HCT116 (cell line): ENCODE measurements around the gene AIDA. TPM values are rescaled to one million over a fixed set of nuclear protein-coding genes. Genes with fewer than 3 reads are reported as not detected.

ENCODE experiments used
- ATAC-seq: fragments of 200-7000 bp; cut with Tn5 transposase; 2 replicates; pipeline ENCODE4 v1.9.1; 2020; ENCODE audit warnings: mild to moderate bottlenecking, moderate library complexity
- BruUV-seq: library from RNA; stranded (reverse); fragments of 400-500 nt; replicated peaks from 2 replicates; lab custom pipeline; 2021; lab: Mats Ljungman, UMichigan
- CTCF ChIA-PET: fragments of 300-600 bp; sonication (Branson Sonifier 250); formaldehyde crosslinking; loops from one replicate; lab custom pipeline; 2021; ENCODE audit warnings: antibody characterized with exemption; lab: Charles Lee
- POLR2A ChIA-PET: fragments of 300-600, 350-600 bp; sonication (Branson Sonifier 250); formaldehyde crosslinking; loops from one replicate; lab custom pipeline; 2021; ENCODE audit warnings: antibody characterized with exemption; lab: Charles Lee
- RAD21 ChIA-PET, 2 experiments: fragments of 300-600 bp; sonication (Branson Sonifier 250); formaldehyde crosslinking; loops; one replicate each; lab custom pipeline; 2023; ENCODE audit warnings: low total read pairs in 2 of 2; ENCODE audit not compliant: uncharacterized antibody in 2 of 2, unreplicated experiment in 2 of 2, low non-redundant PET in 1 of 2; lab: Charles Lee
- DNase-seq: peaks from one replicate; pipeline ENCODE4 v3.0.0-alpha.2; 2010; ENCODE audit warnings: low read depth, low spot score
- H2AFZ ChIP-seq: fragments of 200-600 bp; shearing (Covaris generic), sonication (generic); 2 replicates; pipeline ENCODE4 v1.6.1; 2017; ENCODE audit warnings: low read depth, mixed run types, mixed read lengths, antibody characterized with exemption, low read length; ENCODE audit not compliant: poor library complexity, severe bottlenecking
- H3K27ac ChIP-seq: 2 replicates; pipeline ENCODE4 v1.5.1; 2012; ENCODE audit warnings: low read depth, low read length
- H3K27me3 ChIP-seq: fragments of 200-600 bp; sonication (generic); 2 replicates; pipeline ENCODE4 v1.6.1; 2016; ENCODE audit warnings: mixed run types, low read length, mixed read lengths; ENCODE audit not compliant: insufficient read depth
- H3K36me3 ChIP-seq, 2 experiments: fragments of 200-500 bp in 1 of 2; fragments of 200-600 bp in 1 of 2; sonication (Bioruptor generic) in 1 of 2; sonication (generic) in 1 of 2; 2 replicates each; pipeline versions ENCODE4 v1.5.1 to v1.6.1; 2014 to 2016; ENCODE audit warnings: low read length in 2 of 2, inconsistent platforms in 1 of 2, mixed read lengths in 1 of 2, mixed run types in 1 of 2; ENCODE audit not compliant: insufficient read depth in 2 of 2, control insufficient read depth in 1 of 2
- H3K4me1 ChIP-seq, 2 experiments: fragments of 200-600 bp in 1 of 2; sonication (generic) in 1 of 2; 2 replicates each; pipeline versions ENCODE4 v1.5.1 to v1.6.1; 2012 to 2017; ENCODE audit warnings: low read length in 2 of 2, inconsistent platforms in 1 of 2, mild to moderate bottlenecking in 1 of 2, mixed read lengths in 1 of 2, mixed run types in 1 of 2, moderate library complexity in 1 of 2; ENCODE audit not compliant: insufficient read depth in 2 of 2, control insufficient read depth in 1 of 2
- H3K4me2 ChIP-seq: fragments of 200-600 bp; sonication (generic); 2 replicates; pipeline ENCODE4 v1.6.1; 2017; ENCODE audit warnings: mixed run types, low read length, mixed read lengths
- H3K4me3 ChIP-seq, 2 experiments: fragments of 200-600 bp in 1 of 2; sonication (generic) in 1 of 2; replicated peaks in 1 of 2; 2 replicates each; pipeline ENCODE4 v1.5.1; 2011 to 2016; ENCODE audit warnings: low read length in 2 of 2, control low read depth in 1 of 2, low read depth in 1 of 2, mild to moderate bottlenecking in 1 of 2, mixed read lengths in 1 of 2, mixed run types in 1 of 2
- H3K79me2 ChIP-seq: fragments of 200-600 bp; sonication (generic); 2 replicates; pipeline ENCODE4 v1.6.1; 2017; ENCODE audit warnings: mild to moderate bottlenecking, mixed run types, low read length, moderate library complexity, mixed read lengths; ENCODE audit not compliant: insufficient read depth
- H3K9ac ChIP-seq: fragments of 200-600 bp; sonication (generic); 2 replicates; pipeline ENCODE4 v1.6.1; 2016; ENCODE audit warnings: low read length, mixed read lengths
- H3K9me2 ChIP-seq: fragments of 200-600 bp; sonication (generic), shearing (Covaris generic); 2 replicates; pipeline ENCODE4 v1.6.1; 2017; ENCODE audit warnings: mixed run types, mild to moderate bottlenecking, moderate library complexity; ENCODE audit not compliant: insufficient read depth
- H3K9me3 ChIP-seq, 2 experiments: fragments of 200-500 bp in 1 of 2; fragments of 200-600 bp in 1 of 2; sonication (Bioruptor generic) in 1 of 2; sonication (generic) in 1 of 2; 2 replicates each; pipeline ENCODE4 v1.6.1; 2014 to 2017; ENCODE audit warnings: low read length in 2 of 2, mixed read lengths in 2 of 2, inconsistent platforms in 1 of 2, low read depth in 1 of 2, mild to moderate bottlenecking in 1 of 2, mixed run types in 1 of 2, moderate library complexity in 1 of 2; ENCODE audit not compliant: control insufficient read depth in 1 of 2, insufficient read depth in 1 of 2
- H4K20me1 ChIP-seq: fragments of 200-600 bp; sonication (generic), shearing (Covaris generic); 2 replicates; pipeline ENCODE4 v1.6.1; 2017; ENCODE audit warnings: mixed run types, mild to moderate bottlenecking, moderate library complexity; ENCODE audit not compliant: insufficient read depth
- CBX3 ChIP-seq: IDR thresholded peaks from 2 replicates; pipeline ENCODE4 v1.6.1; 2012; ENCODE audit warnings: low read depth
- CEBPB ChIP-seq: IDR thresholded peaks from 2 replicates; pipeline ENCODE4 v1.6.1; 2012; ENCODE audit warnings: low read depth
- EZH2 ChIP-seq: fragments of 200-600 bp; sonication (generic); IDR thresholded peaks from 2 replicates; pipeline ENCODE4 v1.6.1; 2017; ENCODE audit warnings: antibody characterized with exemption, mixed run types
- FOSL1 ChIP-seq: IDR thresholded peaks from 2 replicates; pipeline ENCODE4 v1.6.1; 2012; ENCODE audit warnings: low read depth
- POLR2AphosphoS5 ChIP-seq: IDR thresholded peaks from 2 replicates; pipeline ENCODE4 v1.6.1; 2011; ENCODE audit warnings: mild to moderate bottlenecking, low read depth, low read length, moderate library complexity
- RAD21 ChIP-seq: IDR thresholded peaks from 2 replicates; pipeline ENCODE4 v1.6.1; 2012; ENCODE audit warnings: low read depth, mild to moderate bottlenecking
- SIN3A ChIP-seq: IDR thresholded peaks from 2 replicates; pipeline ENCODE4 v1.6.1; 2012; ENCODE audit warnings: low read depth
- SP1 ChIP-seq: IDR thresholded peaks from 2 replicates; pipeline ENCODE4 v1.6.1; 2012; ENCODE audit warnings: low read depth
- SRF ChIP-seq: IDR thresholded peaks from 2 replicates; pipeline ENCODE4 v1.6.1; 2012; ENCODE audit warnings: low read depth
- TCF7L2 ChIP-seq: IDR thresholded peaks from 2 replicates; pipeline ENCODE4 v1.7.0; 2011; ENCODE audit warnings: borderline replicate concordance, inconsistent platforms; ENCODE audit not compliant: insufficient read depth, insufficient read length; ENCODE audit errors: extremely low read depth
- YY1 ChIP-seq: IDR thresholded peaks from 2 replicates; pipeline ENCODE4 v1.6.1; 2011; ENCODE audit warnings: low read length, low read depth, moderate library complexity, mild to moderate bottlenecking; ENCODE audit not compliant: insufficient replicate concordance; ENCODE audit errors: extremely low read depth
- ZFX ChIP-seq: fragments of 450-650 bp; IDR thresholded peaks from 2 replicates; pipeline ENCODE4 v1.6.1; 2017
- intact Hi-C: fragments of 100-400 bp; cut with micrococcal nuclease; formaldehyde crosslinking; loops from 2 replicates; pipeline ENCODE4 v1.10.0; 2022
- total RNA-seq: library from RNA; stranded (reverse); gene quantifications from one replicate; pipeline ENCODE4 v1.2.1, GENCODE V29; 2021; ENCODE audit not compliant: unreplicated experiment
- TF ChIP-seq, protein P1 (sequence below): IDR thresholded peaks from 2 replicates; pipeline ENCODE4 v1.6.1; 2012; ENCODE audit warnings: low read depth
- TF ChIP-seq, protein P2 (sequence below): IDR thresholded peaks from 2 replicates; pipeline ENCODE4 v1.6.1; 2012
- TF ChIP-seq, protein P3 (sequence below): IDR thresholded peaks from 2 replicates; pipeline ENCODE4 v1.6.1; 2011; ENCODE audit warnings: mild to moderate bottlenecking, low read length, moderate library complexity; ENCODE audit not compliant: insufficient replicate concordance; ENCODE audit errors: extremely low read depth

Gene AIDA
- total RNA-seq, 1 experiment from 2014 or later = 53.2 TPM

GRCh38 chr1:222654849-222655248 lies 57.4 kb downstream of the AIDA start:
- no peaks in the 10 kb centered on the region for H3K27me3 ChIP-seq
- DNase-seq = no peak
- no TSS peak for BruUV-seq
- CTCF ChIA-PET = no interaction called here
- no peak overlapping the region for H3K27ac ChIP-seq
- H3K79me2 ChIP-seq = no peaks in the 10 kb centered on the region
- no peak for ATAC-seq
- H3K4me3 ChIP-seq = no peak overlapping the region
- no peaks in the 10 kb centered on the region for H3K9me3 ChIP-seq
- POLR2A ChIA-PET = no interaction called here
- no peak overlapping the region for H3K9ac ChIP-seq
- peaks cover 57 to 66% of the 10 kb centered on the region in 2 experiments; a peak in 3 of 4 replicates for H3K36me3 ChIP-seq
- RAD21 ChIA-PET = no interaction called here
- H3K4me2 ChIP-seq = no peak overlapping the region
- H3K4me1 ChIP-seq = no peaks in the 10 kb centered on the region
- intact Hi-C loops = loop anchor here (5.0 kb wide), 1 partner anchor 42 kb away; no protein-coding TSS in a partner anchor
- no peak for TF ChIP-seq RAD21
- TF ChIP-seq SP1 = no peak
- TF ChIP-seq SIN3A = no peak
- no peak for TF ChIP-seq SRF
- no peak for TF ChIP-seq ZFX
- no peak for TF ChIP-seq TCF7L2
- no peak for TF ChIP-seq POLR2AphosphoS5
- TF ChIP-seq, protein P1, sequence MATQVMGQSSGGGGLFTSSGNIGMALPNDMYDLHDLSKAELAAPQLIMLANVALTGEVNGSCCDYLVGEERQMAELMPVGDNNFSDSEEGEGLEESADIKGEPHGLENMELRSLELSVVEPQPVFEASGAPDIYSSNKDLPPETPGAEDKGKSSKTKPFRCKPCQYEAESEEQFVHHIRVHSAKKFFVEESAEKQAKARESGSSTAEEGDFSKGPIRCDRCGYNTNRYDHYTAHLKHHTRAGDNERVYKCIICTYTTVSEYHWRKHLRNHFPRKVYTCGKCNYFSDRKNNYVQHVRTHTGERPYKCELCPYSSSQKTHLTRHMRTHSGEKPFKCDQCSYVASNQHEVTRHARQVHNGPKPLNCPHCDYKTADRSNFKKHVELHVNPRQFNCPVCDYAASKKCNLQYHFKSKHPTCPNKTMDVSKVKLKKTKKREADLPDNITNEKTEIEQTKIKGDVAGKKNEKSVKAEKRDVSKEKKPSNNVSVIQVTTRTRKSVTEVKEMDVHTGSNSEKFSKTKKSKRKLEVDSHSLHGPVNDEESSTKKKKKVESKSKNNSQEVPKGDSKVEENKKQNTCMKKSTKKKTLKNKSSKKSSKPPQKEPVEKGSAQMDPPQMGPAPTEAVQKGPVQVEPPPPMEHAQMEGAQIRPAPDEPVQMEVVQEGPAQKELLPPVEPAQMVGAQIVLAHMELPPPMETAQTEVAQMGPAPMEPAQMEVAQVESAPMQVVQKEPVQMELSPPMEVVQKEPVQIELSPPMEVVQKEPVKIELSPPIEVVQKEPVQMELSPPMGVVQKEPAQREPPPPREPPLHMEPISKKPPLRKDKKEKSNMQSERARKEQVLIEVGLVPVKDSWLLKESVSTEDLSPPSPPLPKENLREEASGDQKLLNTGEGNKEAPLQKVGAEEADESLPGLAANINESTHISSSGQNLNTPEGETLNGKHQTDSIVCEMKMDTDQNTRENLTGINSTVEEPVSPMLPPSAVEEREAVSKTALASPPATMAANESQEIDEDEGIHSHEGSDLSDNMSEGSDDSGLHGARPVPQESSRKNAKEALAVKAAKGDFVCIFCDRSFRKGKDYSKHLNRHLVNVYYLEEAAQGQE = no peak
- TF ChIP-seq FOSL1 = no peak
- no peak for TF ChIP-seq CEBPB
- TF ChIP-seq, protein P2, sequence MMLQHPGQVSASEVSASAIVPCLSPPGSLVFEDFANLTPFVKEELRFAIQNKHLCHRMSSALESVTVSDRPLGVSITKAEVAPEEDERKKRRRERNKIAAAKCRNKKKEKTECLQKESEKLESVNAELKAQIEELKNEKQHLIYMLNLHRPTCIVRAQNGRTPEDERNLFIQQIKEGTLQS = no peak
- no peak for TF ChIP-seq YY1
- no peak for TF ChIP-seq CBX3
- TF ChIP-seq, protein P3, sequence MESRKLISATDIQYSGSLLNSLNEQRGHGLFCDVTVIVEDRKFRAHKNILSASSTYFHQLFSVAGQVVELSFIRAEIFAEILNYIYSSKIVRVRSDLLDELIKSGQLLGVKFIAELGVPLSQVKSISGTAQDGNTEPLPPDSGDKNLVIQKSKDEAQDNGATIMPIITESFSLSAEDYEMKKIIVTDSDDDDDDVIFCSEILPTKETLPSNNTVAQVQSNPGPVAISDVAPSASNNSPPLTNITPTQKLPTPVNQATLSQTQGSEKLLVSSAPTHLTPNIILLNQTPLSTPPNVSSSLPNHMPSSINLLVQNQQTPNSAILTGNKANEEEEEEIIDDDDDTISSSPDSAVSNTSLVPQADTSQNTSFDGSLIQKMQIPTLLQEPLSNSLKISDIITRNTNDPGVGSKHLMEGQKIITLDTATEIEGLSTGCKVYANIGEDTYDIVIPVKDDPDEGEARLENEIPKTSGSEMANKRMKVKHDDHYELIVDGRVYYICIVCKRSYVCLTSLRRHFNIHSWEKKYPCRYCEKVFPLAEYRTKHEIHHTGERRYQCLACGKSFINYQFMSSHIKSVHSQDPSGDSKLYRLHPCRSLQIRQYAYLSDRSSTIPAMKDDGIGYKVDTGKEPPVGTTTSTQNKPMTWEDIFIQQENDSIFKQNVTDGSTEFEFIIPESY = no peak
- TF ChIP-seq EZH2 = no peak
- H3K9me2 ChIP-seq = no peaks in the 10 kb centered on the region
- H4K20me1 ChIP-seq = no peaks in the 10 kb centered on the region
- no peak overlapping the region for H2AFZ ChIP-seq
